ENCODE data around the gene PNCK.

DNA sequence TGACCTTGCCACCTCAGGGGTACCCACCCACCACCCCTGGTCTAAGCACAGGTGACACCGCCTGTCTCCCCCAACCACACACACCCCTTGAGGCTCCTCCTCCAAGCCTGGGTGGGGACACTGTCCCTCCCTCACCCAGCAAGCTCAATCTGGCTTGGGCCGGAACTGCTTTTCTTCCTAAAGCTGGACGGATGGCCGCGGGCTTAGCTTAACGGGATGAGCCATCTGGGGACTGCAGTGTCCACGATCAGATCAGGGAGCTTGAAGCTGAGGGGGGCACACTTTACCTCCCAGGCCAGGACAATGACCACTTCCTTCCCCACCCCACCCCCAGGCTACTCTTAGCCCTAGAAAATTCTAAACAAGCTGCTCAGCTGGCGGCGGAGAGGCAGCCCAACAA, 13.1 kb upstream of the PNCK start:
- TF ChIP-seq POLR2A (IDR thresholded peaks at IDR 0.05; ENCODE audit: low read length) (no peak), GATA1 (IDR thresholded peaks at IDR 0.05; ENCODE audit: low read depth, low read length) (no peak)

All from erythroblast (primary cell).